ENCODE results near the gene CACFD1.

Gene CACFD1

DNA sequence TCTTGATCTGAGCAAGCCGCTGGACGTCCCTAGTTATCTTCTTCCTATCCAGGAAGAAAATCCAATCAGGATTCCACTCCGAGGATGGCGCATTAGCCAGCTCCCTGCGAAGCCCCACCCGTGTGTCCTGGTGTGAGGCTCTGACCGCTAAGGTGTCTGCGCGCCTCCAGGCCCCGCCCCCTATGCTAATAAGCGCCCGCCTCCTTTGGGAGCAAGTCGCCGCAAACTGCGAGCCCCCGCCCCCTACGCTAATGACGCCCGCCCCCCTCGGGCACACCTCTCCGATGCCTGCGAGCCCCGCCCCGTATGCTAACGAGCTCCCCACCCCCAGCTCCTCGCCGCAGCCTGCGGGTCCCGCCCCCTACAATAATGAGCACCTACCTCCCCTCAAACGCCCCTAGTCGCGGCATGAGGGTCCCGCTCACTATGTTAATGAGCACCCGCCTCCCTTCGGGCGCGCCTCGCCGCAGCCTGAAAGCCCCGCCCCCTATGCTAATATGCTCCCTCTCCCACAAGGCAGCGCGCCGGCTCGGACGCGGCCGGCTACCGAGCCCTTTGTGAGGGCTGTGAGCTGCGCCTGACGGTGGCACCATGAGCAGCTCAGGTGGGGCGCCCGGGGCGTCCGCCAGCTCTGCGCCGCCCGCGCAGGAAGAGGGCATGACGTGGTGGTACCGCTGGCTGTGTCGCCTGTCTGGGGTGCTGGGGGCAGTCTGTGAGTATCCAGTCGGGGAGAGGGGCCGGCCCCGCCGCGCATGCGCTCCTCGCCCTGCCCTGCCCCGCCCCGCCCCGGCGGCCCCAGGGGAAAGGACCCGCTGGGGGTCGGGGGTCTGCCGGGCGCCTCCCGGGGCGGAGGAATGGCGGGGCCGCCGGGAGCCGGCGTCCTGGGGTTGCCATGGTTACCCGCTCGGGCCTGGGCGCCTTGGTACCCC lies at the start of gene CACFD1:
TSS of gene CACFD1 (plus strand) at position 503 of the 929 bp plus-strand sequence. CDS start at position 592, 89 bp downstream.
- in situ Hi-C loops (cut with HindIII; ENCODE audit: low sequenced_read_pairs) = no loop called here

DNA sequence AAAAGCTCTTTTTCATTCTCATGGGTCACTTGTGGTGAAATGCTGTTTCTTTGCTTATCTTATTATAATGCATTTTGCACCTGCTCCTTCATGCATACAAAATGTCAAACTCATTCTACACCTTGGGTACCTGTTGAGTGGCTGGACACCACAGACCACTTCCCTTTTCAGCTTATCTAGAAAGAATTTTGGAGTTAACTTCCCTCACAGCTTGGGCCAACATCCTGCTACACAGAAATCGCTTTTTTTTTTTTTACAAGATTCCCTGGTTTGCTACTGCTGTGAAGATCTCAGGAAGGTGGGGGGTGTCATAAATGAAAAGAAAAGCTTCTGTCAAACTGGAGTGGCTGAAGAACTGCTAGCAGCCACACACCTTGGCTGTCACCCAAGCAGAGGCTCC lies 44.6 kb upstream of the CACFD1 start:
- in situ Hi-C loops (cut with HindIII; ENCODE audit: low sequenced_read_pairs) = loop anchor here (5.0 kb wide), 3 partner anchors 38 to 77 kb away; partner anchors contain the start of genes STKLD1 and SURF4

DNA sequence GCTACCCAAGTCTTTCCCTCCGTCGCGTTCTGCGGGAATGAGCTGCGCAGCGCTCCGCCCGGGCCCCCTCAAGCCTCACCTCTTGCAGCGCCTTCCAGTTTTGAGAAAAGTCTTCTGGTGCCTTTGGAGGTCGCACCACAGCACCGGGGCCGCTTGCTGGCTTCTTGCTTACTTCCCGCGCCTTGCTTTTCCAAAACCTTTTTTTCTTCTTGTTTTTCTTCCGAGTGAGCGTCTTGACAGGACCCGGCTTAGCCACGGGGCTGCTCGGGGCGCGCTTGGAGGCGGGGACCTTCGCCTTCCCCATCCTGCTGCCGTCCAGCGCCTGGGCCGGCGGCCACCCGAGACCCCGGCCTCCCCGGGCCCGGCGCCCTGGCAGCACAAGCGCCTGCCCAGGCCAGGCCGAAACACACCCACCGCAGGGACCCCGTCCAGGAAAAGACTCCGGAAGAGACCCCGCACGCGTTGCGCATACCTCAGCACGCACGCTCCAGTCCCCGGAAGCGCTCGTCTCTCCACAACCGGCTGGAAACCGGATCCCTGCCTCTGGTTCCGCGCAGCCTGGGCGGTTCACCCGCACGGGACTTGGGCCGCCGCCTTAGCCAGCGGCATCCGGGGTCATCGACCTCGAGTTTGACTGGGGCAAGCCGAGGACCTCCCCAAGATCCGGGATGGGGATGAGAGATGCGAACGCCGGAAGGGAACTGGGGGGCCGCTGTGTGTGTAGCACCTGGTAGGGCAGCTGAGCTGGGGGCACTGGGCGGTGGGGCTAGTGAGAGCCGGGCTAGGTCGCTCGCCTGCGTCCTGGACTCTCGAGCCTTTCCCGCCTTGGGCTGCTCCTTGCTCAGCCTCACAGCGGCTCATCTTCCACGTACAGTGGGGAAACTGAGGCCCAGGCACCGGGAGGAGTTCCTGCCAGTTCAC lies 42.0 kb upstream of the CACFD1 start, which contains the start of gene REXO4:
TSS of gene REXO4 (minus strand) at position 470 of the 921 bp plus-strand sequence. CDS start at position 304, 166 bp downstream.
- in situ Hi-C loops (cut with HindIII; ENCODE audit: low sequenced_read_pairs) = loop anchor here (5.0 kb wide), 3 partner anchors 40 to 74 kb away; partner anchors contain the start of genes STKLD1 and SURF4

DNA sequence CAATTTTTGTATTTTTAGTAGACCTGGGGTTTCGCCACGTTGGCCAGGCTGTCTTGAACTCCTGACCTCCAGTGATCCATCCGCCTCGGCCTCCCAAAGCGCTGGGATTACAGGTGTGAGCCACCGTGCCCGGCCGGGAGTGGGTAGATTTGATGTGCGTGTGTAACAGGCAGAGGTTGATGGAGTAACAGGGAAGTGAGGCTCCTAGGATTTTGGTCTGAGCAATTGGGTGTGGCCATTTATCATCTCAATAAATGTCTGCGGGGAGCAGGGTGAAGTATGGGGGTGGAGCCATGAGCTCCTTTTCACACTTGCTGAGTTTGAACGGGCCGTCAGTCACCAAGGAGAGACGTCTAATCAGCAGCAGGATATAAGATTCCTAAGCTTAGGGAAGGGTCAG lies 40.8 kb upstream of the CACFD1 start:
- in situ Hi-C loops (cut with HindIII; ENCODE audit: low sequenced_read_pairs) = loop anchor here (5.0 kb wide), 3 partner anchors 42 to 73 kb away; partner anchors contain the start of genes STKLD1 and SURF4

DNA sequence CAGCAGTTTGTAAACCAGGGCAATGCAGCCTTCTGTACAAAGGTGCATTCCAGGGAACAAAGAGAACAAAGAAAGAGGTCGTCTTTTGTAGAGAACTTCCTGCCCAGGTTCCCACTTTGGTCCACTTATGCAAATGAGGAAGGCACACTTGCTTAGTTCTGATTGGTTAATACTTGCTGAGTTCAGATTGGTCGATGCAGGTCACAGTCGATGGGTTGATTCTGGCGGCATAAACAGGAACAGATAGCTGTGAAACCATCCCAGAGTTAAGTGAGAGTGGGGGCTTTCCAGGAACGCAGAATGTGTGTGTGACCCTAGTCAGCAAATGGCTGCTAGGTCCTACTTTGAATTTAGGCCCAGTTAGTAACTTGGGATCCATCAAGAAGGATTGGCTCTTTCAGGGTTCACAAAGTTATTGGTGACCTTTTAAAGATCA lies 39.4 kb upstream of the CACFD1 start:
- in situ Hi-C loops (cut with HindIII; ENCODE audit: low sequenced_read_pairs) = no loop called here

DNA sequence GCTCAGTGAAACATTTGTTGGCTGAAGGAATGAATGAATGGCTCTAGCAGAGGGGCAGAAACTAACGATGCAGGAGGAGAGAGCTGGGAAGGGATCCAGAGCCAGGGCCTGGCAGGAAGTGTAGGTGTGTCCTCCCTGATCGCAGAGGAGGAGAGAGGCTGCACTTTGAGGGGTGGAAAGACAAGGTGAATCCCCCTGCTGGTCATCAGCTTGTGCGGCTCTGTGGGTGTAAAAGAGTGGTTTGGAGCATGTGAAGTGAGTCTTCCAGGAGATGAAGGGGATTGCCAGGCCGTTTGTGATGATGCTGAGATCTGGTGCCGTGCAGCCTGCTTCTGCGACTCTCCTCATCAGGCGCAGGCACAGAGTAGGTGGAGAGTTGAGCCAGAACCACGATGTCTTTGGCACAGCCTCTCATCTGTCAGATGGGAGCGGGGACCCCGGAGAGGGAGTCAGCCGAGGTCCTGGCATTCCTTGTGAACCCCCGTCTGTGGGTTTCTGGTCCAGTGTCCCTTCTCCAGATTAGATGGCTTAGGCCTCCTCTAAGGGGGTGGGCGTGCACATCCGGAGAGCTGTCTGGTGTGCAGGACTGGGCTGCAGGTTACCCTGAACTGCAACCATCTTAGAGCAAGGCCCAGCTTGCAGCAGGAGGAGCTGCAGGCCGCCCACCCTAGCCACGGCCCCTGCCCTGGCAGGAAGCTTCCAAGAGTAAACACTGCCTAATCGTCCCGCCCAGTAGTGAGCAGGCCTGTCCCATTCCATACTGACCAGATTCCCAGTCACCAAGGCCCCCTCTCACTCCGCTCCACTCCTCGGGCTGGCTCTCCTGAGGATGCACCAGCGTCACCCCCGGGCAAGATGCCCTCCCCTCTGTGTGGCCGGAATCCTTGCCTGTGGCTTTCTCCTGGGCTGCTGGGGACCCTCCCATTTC lies 37.9 kb upstream of the CACFD1 start, which contains the start of gene ADAMTS13:
TSS of gene ADAMTS13 (plus strand) at position 753 of the 928 bp plus-strand sequence. CDS start at position 830, 77 bp downstream.
- in situ Hi-C loops (cut with HindIII; ENCODE audit: low sequenced_read_pairs) = no loop called here

DNA sequence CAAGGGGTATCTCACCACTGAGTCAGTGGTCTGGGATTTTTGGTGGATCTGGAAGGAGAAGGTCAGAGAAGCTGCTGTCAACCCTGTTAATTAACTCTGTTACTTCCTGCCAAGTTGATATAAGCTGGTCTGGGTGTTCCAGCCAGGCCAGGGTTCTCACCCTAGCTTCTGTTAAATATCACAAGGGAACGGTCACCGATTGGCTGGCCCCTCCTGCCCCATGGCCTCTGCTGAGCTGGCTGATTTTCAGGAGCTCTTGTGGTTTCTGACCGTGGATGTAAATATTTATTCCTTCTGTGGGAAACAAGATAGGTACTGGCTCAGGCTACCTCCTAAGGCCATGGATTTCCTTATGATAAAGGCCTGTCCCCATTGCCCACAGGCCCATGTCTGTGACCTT lies 36.6 kb upstream of the CACFD1 start:
- in situ Hi-C loops (cut with HindIII; ENCODE audit: low sequenced_read_pairs) = no loop called here

DNA sequence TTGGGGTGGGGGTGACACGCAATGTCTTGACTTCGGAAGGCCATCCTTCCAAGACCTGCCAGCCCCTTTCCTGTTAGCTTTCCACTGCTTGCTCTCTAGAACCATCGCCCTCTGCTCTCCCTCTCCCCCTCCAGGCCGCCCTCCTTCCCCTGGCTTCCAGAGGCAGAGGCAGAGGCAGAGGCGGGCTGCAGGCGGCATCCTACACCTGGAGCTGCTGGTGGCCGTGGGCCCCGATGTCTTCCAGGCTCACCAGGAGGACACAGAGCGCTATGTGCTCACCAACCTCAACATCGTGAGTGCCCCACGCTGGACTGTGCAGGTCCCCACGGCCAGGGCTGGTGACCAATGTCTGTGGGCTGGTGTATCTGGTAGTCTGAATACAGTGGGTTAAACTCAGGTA lies 35.6 kb upstream of the CACFD1 start:
- in situ Hi-C loops (cut with HindIII; ENCODE audit: low sequenced_read_pairs) = no loop called here

DNA sequence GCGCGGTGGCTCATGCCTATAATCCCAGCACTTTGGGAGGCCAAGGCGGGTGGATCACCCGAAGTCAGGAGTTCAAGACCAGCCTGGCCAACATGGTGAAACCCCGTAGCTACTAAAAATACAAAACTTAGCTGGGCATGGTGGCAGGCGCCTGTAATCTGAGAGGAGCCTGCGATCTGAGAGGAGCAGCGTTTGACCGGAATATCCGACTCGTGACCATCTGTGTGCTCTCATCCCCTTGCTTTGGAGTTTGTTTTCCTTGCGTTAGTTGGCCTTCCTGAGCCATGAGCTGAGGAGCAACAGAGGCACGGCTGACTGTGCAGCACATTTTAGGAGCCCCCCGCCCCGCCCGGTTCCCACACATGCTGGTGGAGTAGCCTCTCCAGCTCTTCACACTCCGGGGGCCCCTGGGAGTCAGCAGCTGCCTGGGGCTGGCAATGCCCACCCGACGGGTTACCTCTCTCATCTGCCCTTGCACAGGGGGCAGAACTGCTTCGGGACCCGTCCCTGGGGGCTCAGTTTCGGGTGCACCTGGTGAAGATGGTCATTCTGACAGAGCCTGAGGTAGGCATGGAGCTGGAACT lies 34.6 kb upstream of the CACFD1 start:
- in situ Hi-C loops (cut with HindIII; ENCODE audit: low sequenced_read_pairs) = no loop called here

DNA sequence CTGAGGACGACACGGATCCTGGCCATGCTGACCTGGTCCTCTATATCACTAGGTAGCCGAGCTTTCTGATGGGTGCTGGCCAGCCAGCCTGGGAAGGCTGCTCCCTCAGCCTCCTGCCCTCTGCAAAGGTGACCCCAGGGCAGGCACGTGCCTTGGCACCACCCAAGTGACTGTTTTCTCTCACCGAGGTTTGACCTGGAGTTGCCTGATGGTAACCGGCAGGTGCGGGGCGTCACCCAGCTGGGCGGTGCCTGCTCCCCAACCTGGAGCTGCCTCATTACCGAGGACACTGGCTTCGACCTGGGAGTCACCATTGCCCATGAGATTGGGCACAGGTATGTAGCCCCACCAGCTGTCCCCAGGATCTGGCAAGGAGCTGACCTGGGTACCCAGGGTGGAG lies 33.8 kb upstream of the CACFD1 start:
- in situ Hi-C loops (cut with HindIII; ENCODE audit: low sequenced_read_pairs) = no loop called here

DNA sequence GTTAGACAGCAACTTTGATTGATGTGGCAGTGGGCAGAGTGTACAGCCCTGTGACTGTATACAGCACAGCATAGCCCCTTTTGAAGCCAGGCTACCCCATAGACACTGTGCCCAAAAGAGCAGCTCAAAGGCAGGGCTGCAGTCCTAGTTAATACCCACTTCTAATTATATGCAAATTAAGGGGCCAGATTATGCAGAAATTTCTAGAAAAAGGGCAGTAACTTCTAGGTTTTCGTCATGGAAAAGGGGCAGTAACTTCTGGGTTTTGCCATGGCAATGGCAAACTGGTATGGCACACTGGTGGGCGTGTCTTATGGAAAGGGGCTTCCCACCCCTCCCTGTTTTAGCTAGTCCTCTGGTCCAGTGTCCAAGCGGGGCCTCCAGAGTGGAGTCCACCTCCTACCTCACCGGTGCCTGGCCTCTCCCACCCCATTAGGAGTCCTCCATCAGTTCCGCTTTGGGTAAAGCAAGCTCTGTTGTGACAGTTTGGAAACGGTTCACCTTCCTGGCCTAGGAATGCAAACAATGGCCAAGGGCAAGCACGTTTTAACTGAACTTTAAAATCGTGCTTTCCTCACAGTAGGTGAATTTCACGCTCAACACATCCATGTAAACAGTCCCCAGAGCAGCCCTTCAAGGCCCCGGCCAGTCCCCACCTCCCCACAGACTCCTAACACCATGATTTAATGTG lies 32.0 kb upstream of the CACFD1 start:
- in situ Hi-C loops (cut with HindIII; ENCODE audit: low sequenced_read_pairs) = no loop called here

DNA sequence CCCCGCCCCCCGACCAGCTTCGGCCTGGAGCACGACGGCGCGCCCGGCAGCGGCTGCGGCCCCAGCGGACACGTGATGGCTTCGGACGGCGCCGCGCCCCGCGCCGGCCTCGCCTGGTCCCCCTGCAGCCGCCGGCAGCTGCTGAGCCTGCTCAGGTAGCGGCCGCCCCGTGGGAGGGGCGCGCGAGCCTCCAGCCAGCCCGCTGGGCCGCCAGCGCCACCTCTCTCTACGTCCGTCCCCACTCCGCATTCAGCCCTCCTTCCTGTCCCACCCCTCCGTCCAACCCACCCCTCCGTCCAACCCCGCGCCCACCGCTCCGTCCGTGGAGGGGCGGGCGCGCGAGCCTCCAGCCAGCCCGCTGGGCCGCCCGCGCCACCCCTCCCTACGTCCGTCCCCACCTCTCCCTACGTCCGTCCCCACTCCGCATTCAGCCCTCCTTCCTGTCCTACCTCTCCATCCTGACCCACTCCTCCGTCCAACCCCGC lies 31.1 kb upstream of the CACFD1 start:
- in situ Hi-C loops (cut with HindIII; ENCODE audit: low sequenced_read_pairs) = no loop called here

DNA sequence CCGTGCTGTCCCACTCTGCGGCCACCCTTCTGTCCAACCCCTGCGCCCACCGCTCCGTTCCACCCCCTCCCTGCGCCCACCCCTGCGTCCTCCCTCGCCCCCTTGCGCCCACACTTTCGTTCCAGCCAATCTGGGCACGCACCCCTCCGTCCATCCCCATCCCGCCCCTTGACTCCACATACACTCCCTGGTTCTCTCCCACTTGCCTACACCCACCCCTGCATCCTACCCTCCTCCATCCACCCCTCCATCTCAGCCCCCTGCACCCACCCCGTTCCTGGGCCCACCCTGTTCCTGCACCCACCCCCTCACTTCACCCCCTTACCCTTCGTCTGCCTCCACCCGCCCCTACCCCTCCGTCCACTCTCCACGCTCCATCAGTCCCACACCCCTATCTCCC lies 30.6 kb upstream of the CACFD1 start:
- in situ Hi-C loops (cut with HindIII; ENCODE audit: low sequenced_read_pairs) = no loop called here

DNA sequence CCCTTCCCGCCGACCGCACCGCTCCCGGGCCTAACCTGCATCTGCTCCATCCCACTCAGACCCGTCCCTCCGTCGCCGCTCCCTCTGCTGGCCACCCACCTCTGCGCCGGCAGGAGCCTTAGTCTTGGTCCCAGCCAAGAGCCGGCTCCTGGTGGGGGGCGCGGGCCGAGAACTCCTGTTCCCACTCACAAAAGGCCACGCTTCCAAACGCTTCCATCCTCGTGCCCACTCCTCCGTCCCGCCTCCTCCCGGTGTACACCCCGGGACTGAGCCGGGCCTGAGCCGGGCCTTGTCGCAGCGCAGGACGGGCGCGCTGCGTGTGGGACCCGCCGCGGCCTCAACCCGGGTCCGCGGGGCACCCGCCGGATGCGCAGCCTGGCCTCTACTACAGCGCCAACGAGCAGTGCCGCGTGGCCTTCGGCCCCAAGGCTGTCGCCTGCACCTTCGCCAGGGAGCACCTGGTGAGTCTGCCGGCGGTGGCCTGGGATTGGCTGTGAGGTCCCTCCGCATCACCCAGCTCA lies 30.1 kb upstream of the CACFD1 start:
- in situ Hi-C loops (cut with HindIII; ENCODE audit: low sequenced_read_pairs) = no loop called here

DNA sequence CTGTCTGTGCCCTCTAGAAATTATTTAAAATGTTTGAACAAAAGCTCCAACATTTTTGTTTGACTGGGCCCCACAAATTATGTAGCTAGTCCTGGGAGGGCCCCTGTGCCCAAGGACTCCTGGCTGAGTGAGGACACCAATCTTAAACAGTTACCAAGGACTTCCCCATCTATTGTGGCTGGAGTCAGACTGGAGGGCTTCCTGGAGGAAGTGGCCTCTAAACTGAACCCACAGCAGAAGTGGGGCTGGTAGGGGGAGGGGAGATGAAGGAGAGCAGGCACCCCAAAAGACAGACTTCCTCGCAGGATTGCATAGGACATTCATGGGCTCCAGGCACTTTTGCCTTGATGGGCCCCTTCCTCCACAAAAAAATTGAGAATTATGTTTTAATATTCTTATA lies 29.5 kb upstream of the CACFD1 start:
- in situ Hi-C loops (cut with HindIII; ENCODE audit: low sequenced_read_pairs) = no loop called here

DNA sequence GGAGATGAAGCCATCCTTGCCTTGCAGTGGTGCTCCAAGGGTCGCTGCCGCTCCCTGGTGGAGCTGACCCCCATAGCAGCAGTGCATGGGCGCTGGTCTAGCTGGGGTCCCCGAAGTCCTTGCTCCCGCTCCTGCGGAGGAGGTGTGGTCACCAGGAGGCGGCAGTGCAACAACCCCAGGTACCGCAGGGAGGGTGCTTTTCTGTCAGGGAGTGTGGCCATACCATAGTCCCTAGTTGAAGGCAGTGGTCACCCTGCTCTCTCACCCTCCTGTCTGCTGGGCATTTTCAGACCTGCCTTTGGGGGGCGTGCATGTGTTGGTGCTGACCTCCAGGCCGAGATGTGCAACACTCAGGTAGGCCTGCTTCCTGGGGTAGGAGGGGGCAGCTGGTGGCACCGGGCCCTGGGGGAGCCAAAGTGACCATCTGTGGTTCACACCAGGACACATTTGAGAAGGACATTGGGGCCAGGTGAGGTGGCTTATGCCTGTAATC lies 26.4 kb upstream of the CACFD1 start:
- in situ Hi-C loops (cut with HindIII; ENCODE audit: low sequenced_read_pairs) = no loop called here

DNA sequence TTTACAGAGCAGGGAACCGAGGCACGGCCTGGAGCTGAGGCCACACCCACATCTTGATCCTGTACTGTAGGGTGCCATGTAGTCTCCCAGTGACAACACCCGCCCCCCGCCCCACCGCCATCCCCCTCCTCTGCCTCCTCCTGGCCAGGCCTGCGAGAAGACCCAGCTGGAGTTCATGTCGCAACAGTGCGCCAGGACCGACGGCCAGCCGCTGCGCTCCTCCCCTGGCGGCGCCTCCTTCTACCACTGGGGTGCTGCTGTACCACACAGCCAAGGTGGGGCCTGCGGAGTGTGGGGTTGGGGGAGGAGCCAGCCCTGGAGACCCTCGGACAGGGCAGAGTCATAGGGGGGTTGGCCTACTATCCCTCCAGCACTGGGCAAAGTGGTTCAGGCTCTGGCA lies 23.1 kb upstream of the CACFD1 start:
- in situ Hi-C loops (cut with HindIII; ENCODE audit: low sequenced_read_pairs) = no loop called here

DNA sequence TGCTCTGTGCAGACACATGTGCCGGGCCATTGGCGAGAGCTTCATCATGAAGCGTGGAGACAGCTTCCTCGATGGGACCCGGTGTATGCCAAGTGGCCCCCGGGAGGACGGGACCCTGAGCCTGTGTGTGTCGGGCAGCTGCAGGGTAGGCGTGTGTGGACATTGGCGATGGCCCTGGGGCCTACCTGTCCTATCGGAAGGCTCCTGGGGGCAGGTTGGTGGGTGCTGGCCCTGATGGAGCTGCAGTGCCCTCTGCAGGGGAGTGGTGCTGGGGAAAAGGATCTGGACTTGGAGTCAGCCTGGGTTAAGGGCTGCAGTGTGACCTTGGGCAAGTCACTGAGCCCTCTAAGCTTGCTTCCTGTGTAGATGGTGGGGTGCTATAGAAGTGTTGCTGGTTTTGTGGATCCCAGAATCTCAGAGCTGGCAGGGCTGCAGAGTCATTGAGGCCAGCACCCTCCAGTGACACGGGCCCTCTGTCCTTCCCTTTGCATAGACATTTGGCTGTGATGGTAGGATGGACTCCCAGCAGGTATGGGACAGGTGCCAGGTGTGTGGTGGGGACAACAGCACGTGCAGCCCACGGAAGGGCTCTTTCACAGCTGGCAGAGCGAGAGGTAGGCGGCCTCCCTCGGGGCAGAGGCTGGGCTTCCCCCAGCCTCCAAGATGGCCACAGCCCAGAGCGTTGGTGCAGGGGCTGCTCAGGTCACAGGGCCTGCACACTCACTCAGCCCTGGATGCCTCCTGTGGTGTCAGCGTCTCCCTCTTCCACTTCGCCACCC lies 21.8 kb upstream of the CACFD1 start:
- in situ Hi-C loops (cut with HindIII; ENCODE audit: low sequenced_read_pairs) = no loop called here
